Measurements from ENCODE around the gene HECW1.
"Not testable (repeated sequence)": the region's sequence is repeated elsewhere in the genome, so short reads cannot be mapped to it uniquely, and the experiment has no call there.

Gene HECW1

GRCh38 chr7:43211693-43212092 is 99.2 kb downstream of the HECW1 start:
- no peak for DNase-seq

- no peak for DNase-seq
Measured at GRCh38 chr7:43212921-43213320, 100.5 kb downstream of the HECW1 start.

- DNase-seq = no peak
Measured at GRCh38 chr7:43215061-43215460, 102.6 kb downstream of the HECW1 start.

- no peak for DNase-seq
Measured at GRCh38 chr7:43217055-43217454, 104.6 kb downstream of the HECW1 start.

- DNase-seq = not testable (repeated sequence)
Measured at GRCh38 chr7:43218901-43219300, 106.5 kb downstream of the HECW1 start.

GRCh38 chr7:43220250-43220649 is 107.8 kb downstream of the HECW1 start:
- no peak for DNase-seq

- no peak for DNase-seq
Measured at GRCh38 chr7:43220742-43221141, 108.3 kb downstream of the HECW1 start.

- DNase-seq = no peak
Measured at GRCh38 chr7:43229801-43230200, 117.4 kb downstream of the HECW1 start.

- no peak for DNase-seq
Measured at GRCh38 chr7:43232366-43232765, 119.9 kb downstream of the HECW1 start.

- no peak for DNase-seq
Measured at GRCh38 chr7:43234073-43234472, 121.6 kb downstream of the HECW1 start.

- no peak for DNase-seq
Measured at GRCh38 chr7:43234968-43235367, 122.5 kb downstream of the HECW1 start.

- DNase-seq = no peak
Measured at GRCh38 chr7:43240565-43240964, 128.1 kb downstream of the HECW1 start.

- DNase-seq = no peak
Measured at GRCh38 chr7:43242628-43243255, 130.3 kb downstream of the HECW1 start.

GRCh38 chr7:43244232-43244631 is 131.8 kb downstream of the HECW1 start:
- no peak for DNase-seq

- DNase-seq = no peak
Measured at GRCh38 chr7:43244784-43245183, 132.3 kb downstream of the HECW1 start.

GRCh38 chr7:43247757-43248156 is 135.3 kb downstream of the HECW1 start:
- no peak for DNase-seq

GRCh38 chr7:43248553-43248952 is 136.1 kb downstream of the HECW1 start:
- no peak for DNase-seq

GRCh38 chr7:43248961-43249822 is 136.7 kb downstream of the HECW1 start:
- peak; percentile 39 for DNase-seq

- DNase-seq = peak; percentile 22
Measured at GRCh38 chr7:43249823-43250145, 137.3 kb downstream of the HECW1 start.

GRCh38 chr7:43260980-43261878 is 148.8 kb downstream of the HECW1 start:
- peak; percentile 80 for DNase-seq

- no peak for DNase-seq
Measured at GRCh38 chr7:43265139-43265538, 152.7 kb downstream of the HECW1 start.

GRCh38 chr7:43273939-43274719 is 161.7 kb downstream of the HECW1 start:
- DNase-seq = no peak

GRCh38 chr7:43274752-43275151 is 162.3 kb downstream of the HECW1 start:
- DNase-seq = no peak
